Measurements from ENCODE around the gene EBF4. TPM values are rescaled to one million over a fixed set of nuclear protein-coding genes. Genes with fewer than 3 reads are reported as not detected.

EBF4 gene
- total and polyA plus RNA-seq, 2 experiments from 2014 or later = 18.8 to 24.2 TPM

DNA sequence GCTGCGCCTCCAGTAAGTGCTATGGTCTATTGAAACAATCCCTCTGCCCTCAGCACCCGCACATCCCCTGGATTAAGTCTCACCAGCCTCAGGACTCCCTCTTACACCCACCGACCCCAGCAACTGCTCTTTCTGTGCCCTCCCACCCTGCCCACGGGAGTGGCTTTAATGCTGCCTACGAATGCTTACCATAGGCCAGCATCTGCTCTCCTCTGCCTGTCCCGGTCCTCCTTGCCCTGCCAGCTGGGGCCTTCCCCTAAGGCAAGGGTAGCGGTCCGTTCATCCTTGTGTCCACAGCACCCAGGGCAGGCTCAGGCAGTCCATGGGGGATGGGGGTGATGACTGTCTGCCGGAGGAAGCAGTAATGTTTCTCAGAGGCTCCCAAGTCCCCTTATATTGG is 4.1 kb downstream of the EBF4 start:
- Histone ChIP-seq H3K9me3 (ENCODE audit: low read depth) (no peaks in the 10 kb centered on the region), H3K4me3 (no peak overlapping the region), H3K27me3 (peaks cover 76% of the 10 kb centered on the region), H3K27ac (no peak overlapping the region), H3K36me3 (no peaks in the 10 kb centered on the region), H3K4me1 (ENCODE audit: low read depth) (no peaks in the 10 kb centered on the region)
- TF ChIP-seq, protein P1, sequence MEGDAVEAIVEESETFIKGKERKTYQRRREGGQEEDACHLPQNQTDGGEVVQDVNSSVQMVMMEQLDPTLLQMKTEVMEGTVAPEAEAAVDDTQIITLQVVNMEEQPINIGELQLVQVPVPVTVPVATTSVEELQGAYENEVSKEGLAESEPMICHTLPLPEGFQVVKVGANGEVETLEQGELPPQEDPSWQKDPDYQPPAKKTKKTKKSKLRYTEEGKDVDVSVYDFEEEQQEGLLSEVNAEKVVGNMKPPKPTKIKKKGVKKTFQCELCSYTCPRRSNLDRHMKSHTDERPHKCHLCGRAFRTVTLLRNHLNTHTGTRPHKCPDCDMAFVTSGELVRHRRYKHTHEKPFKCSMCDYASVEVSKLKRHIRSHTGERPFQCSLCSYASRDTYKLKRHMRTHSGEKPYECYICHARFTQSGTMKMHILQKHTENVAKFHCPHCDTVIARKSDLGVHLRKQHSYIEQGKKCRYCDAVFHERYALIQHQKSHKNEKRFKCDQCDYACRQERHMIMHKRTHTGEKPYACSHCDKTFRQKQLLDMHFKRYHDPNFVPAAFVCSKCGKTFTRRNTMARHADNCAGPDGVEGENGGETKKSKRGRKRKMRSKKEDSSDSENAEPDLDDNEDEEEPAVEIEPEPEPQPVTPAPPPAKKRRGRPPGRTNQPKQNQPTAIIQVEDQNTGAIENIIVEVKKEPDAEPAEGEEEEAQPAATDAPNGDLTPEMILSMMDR (IDR thresholded peaks at IDR 0.05; ENCODE audit: low read depth, low read length) = no peak
- DNase-seq (ENCODE audit: low read depth in 1 of 2, low spot score in 1 of 2) = no peak

DNA sequence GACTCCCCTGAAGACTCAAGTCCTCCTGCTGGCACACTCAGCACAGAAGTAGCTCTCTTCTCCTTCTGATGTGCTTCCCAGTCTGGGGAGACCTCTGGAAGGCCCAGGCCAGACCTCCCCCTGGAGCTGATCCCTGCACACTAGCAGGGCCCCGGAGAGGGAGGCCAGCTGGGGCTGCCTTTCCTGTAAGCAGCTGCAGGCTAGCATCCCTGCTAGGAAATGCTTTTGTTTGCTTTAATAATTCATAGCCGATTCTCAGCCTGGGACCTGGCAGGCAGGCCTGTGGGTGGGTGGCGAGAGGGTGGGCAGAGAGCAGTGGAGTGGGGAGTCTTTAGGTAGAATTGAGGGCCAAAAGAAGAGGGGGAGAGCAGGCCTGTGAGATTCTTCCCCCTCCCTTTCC is 5.2 kb downstream of the EBF4 start:
- no peak overlapping the region for H3K4me3 ChIP-seq
- DNase-seq (ENCODE audit: low read depth in 1 of 2, low spot score in 1 of 2) = no peak
- no peak overlapping the region for H3K27ac ChIP-seq
- H3K4me1 ChIP-seq (ENCODE audit: low read depth) = no peaks in the 10 kb centered on the region
- H3K27me3 ChIP-seq = peaks cover 69% of the 10 kb centered on the region
- H3K36me3 ChIP-seq = no peaks in the 10 kb centered on the region
- H3K9me3 ChIP-seq (ENCODE audit: low read depth) = no peaks in the 10 kb centered on the region
- TF ChIP-seq, protein P1 (IDR thresholded peaks at IDR 0.05; ENCODE audit: low read depth, low read length) = no peak

DNA sequence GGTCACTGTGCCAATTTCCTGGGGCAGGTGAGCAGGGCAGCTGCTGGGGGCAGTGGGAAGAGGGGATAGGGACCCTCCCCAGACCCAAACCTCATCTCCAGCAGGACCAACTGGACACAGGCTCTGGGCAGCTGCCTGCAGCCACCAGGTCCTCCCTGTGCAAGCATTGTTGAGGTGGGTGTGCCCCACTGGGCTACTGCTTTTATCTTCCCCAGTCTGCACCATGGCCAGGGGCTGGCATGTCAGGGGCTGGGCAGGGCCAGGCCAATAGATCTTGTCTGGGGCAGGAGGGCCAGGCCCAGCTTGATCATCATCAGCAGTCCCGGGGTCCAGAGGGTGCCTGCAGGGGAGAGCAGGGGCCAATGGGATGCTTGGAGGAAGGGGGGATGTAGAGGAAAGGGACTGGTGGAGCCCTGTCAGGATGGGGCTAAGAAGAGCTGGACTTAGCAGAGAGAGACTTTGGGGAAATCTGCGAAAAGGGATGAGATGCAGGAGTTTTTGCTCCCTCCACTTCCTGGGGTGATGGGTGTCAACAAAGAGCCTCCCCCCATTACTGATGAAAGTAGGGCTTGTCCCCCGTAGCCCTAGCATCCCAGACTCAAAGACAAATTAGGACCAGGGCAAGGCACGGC is 5.7 kb downstream of the EBF4 start:
- no peak overlapping the region for H3K27ac ChIP-seq
- no peaks in the 10 kb centered on the region for H3K4me1 ChIP-seq (ENCODE audit: low read depth)
- no peak for DNase-seq (ENCODE audit: low read depth in 1 of 2, low spot score in 1 of 2)
- peaks cover 67% of the 10 kb centered on the region for H3K27me3 ChIP-seq
- H3K36me3 ChIP-seq = no peaks in the 10 kb centered on the region
- H3K4me3 ChIP-seq = no peak overlapping the region
- TF ChIP-seq, protein P1 (IDR thresholded peaks at IDR 0.05; ENCODE audit: low read depth, low read length) = no peak
- no peaks in the 10 kb centered on the region for H3K9me3 ChIP-seq (ENCODE audit: low read depth)

DNA sequence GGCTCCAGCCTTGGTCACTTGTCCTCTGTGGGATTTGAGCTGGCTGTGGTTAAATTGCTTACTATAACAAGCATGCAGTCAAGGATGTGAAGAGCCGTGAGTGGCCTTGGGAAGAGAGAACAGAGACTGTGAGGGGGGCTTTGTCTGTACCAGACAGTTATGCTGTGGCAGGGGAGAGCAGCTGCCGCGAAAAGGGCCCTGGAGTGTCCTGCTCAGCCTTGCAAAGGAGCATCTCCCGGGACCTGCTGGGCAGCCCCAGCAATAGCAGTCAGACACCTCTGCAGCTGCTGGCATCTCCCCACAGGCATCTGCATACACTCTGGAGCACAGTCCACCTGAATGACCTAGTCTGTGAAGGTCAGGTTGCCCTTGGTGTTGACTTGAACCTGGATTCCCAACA is 6.3 kb downstream of the EBF4 start:
- TF ChIP-seq, protein P1 (IDR thresholded peaks at IDR 0.05; ENCODE audit: low read depth, low read length) = no peak
- no peaks in the 10 kb centered on the region for H3K9me3 ChIP-seq (ENCODE audit: low read depth)
- no peak overlapping the region for H3K27ac ChIP-seq
- peaks cover 61% of the 10 kb centered on the region for H3K27me3 ChIP-seq
- DNase-seq (ENCODE audit: low read depth in 1 of 2, low spot score in 1 of 2) = no peak
- H3K4me1 ChIP-seq (ENCODE audit: low read depth) = no peaks in the 10 kb centered on the region
- H3K4me3 ChIP-seq = no peak overlapping the region
- no peaks in the 10 kb centered on the region for H3K36me3 ChIP-seq

DNA sequence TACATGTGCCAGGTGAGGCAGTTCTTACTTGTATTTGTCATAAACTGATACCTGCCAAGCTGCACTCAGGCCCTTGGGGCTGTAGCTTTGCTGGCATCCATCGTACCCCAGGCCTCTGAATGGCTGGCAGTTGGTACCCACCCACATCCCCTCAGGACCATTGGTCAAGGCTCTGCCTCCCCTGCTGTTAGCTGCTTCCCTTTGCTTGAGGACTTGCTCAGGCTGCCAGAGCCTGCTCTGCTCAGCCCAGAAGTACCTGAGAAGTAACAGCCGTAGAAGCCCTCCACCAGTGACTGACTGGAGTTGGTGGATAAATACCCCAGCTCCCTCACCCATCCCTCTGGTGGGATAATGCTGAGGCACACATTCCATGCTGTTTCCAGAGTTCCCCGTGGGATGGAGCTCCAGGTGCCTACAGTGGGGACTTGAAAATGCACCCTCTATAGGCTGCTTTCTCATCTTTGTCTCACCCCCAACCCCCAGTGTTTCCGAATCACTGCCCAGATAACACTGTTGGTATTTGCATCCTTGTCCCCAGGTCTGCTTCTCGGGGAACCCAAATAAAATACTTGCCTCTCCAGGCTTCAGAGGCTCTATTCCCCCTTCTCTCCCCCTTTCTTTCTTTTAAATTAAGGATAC is 7.3 kb downstream of the EBF4 start:
- DNase-seq (ENCODE audit: low read depth in 1 of 2, low spot score in 1 of 2) = no peak
- H3K27ac ChIP-seq = no peak overlapping the region

More for the DNA sequence above, 7.3 kb downstream of the EBF4 start:
- Histone ChIP-seq H3K27me3 (peaks cover 51% of the 10 kb centered on the region), H3K4me1 (ENCODE audit: low read depth) (no peaks in the 10 kb centered on the region), H3K9me3 (ENCODE audit: low read depth) (no peaks in the 10 kb centered on the region), H3K4me3 (no peak overlapping the region), H3K36me3 (no peaks in the 10 kb centered on the region)
- TF ChIP-seq, protein P1 (IDR thresholded peaks at IDR 0.05; ENCODE audit: low read depth, low read length) = no peak
